H9 (cell line): ENCODE results near the gene TENM3. TPM values are rescaled to one million over a fixed set of nuclear protein-coding genes. Genes with fewer than 3 reads are reported as not detected.

ENCODE experiments used
- DNase-seq: peaks from one replicate; pipeline ENCODE4 v3.0.0-alpha.2; 2017
- H2AFZ ChIP-seq: one replicate; pipeline ENCODE4 v1.6.1; 2013; ENCODE audit warnings: mild to moderate bottlenecking, low read length, control low read depth, moderate library complexity
- H2AK5ac ChIP-seq: 2 replicates; pipeline ENCODE4 v1.6.1; 2013; ENCODE audit warnings: low read length, control low read depth, mixed read lengths; ENCODE audit not compliant: insufficient read length
- H2BK120ac ChIP-seq: one replicate; pipeline ENCODE4 v1.6.1; 2013; ENCODE audit warnings: low read depth, mild to moderate bottlenecking, low read length, control low read depth, inconsistent platforms; ENCODE audit not compliant: poor library complexity, severe bottlenecking
- H2BK12ac ChIP-seq: 2 replicates; pipeline ENCODE4 v1.6.1; 2013; ENCODE audit warnings: low read length, control low read depth, mixed read lengths, low read depth; ENCODE audit not compliant: insufficient read length
- H2BK15ac ChIP-seq: 2 replicates; pipeline ENCODE4 v1.6.1; 2013; ENCODE audit warnings: low read depth, low read length, control low read depth
- H2BK20ac ChIP-seq: one replicate; pipeline ENCODE4 v1.6.1; 2013; ENCODE audit warnings: low read depth, mild to moderate bottlenecking, low read length, control low read depth, inconsistent platforms; ENCODE audit not compliant: poor library complexity, severe bottlenecking
- H2BK5ac ChIP-seq: 2 replicates; pipeline ENCODE4 v1.6.1; 2013; ENCODE audit warnings: low read length, control low read depth, mixed read lengths; ENCODE audit not compliant: insufficient read length
- H3K14ac ChIP-seq: 2 replicates; pipeline ENCODE4 v1.6.1; 2013; ENCODE audit warnings: low read length, control low read depth; ENCODE audit not compliant: insufficient read depth
- H3K18ac ChIP-seq: 2 replicates; pipeline ENCODE4 v1.6.1; 2013; ENCODE audit warnings: low read depth, mild to moderate bottlenecking, mixed read lengths, low read length, control low read depth; ENCODE audit not compliant: insufficient read length
- H3K23ac ChIP-seq: 2 replicates; pipeline ENCODE4 v1.6.1; 2013; ENCODE audit warnings: low read length, control low read depth, mixed read lengths, low read depth; ENCODE audit not compliant: insufficient read length
- H3K23me2 ChIP-seq: 2 replicates; pipeline ENCODE4 v1.6.1; 2013; ENCODE audit warnings: low read depth, mild to moderate bottlenecking, mixed read lengths, low read length, control low read depth; ENCODE audit not compliant: insufficient read length, poor library complexity, severe bottlenecking
- H3K27ac ChIP-seq: 2 replicates; pipeline ENCODE4 v1.5.1; 2013; ENCODE audit warnings: low read length, control low read depth, mixed read lengths, low read depth; ENCODE audit not compliant: insufficient read length
- H3K27me3 ChIP-seq: 2 replicates; pipeline ENCODE4 v1.6.1; 2013; ENCODE audit warnings: low read length, control low read depth, inconsistent platforms; ENCODE audit not compliant: insufficient read depth
- H3K4ac ChIP-seq: 2 replicates; pipeline ENCODE4 v1.6.1; 2013; ENCODE audit warnings: low read depth, mild to moderate bottlenecking, control low read depth, inconsistent platforms, low read length, moderate library complexity
- H3K4me1 ChIP-seq: 2 replicates; pipeline ENCODE4 v1.6.1; 2013; ENCODE audit warnings: low read length, control low read depth, inconsistent platforms; ENCODE audit not compliant: insufficient read depth
- H3K4me2 ChIP-seq: 2 replicates; pipeline ENCODE4 v1.6.1; 2013; ENCODE audit warnings: low read length, control low read depth, mixed read lengths; ENCODE audit not compliant: insufficient read length, insufficient read depth
- H3K56ac ChIP-seq: 2 replicates; pipeline ENCODE4 v1.6.1; 2013; ENCODE audit warnings: low read depth, mild to moderate bottlenecking, mixed read lengths, low read length, control low read depth; ENCODE audit not compliant: insufficient read length
- H3K79me1 ChIP-seq: 2 replicates; pipeline ENCODE4 v1.6.1; 2013; ENCODE audit warnings: low read depth, mild to moderate bottlenecking, moderate library complexity, low read length, control low read depth, inconsistent platforms; ENCODE audit not compliant: insufficient read depth, poor library complexity, severe bottlenecking
- H3K79me2 ChIP-seq: 2 replicates; pipeline ENCODE4 v1.6.1; 2013; ENCODE audit warnings: low read length, control low read depth, inconsistent platforms; ENCODE audit not compliant: insufficient read depth
- H3K9ac ChIP-seq: 2 replicates; pipeline ENCODE4 v1.6.1; 2013; ENCODE audit warnings: low read length, control low read depth, mixed read lengths; ENCODE audit not compliant: insufficient read length; ENCODE audit errors: extremely low read depth
- H3K9me3 ChIP-seq: one replicate; pipeline ENCODE4 v1.6.1; 2013; ENCODE audit warnings: low read depth, low read length, inconsistent platforms; ENCODE audit not compliant: control insufficient read depth
- H3T11ph ChIP-seq: one replicate; pipeline ENCODE4 v1.6.1; 2013; ENCODE audit warnings: mild to moderate bottlenecking, low read length, control low read depth, inconsistent platforms
- H4K20me1 ChIP-seq: one replicate; pipeline ENCODE4 v1.6.1; 2013; ENCODE audit not compliant: control insufficient read depth, insufficient read length, insufficient read depth
- H4K5ac ChIP-seq: 2 replicates; pipeline ENCODE4 v1.6.1; 2013; ENCODE audit warnings: low read depth, mild to moderate bottlenecking, mixed read lengths, low read length, control low read depth; ENCODE audit not compliant: insufficient read length
- H4K8ac ChIP-seq: replicated peaks from 2 replicates; pipeline ENCODE4 v1.6.1; 2013; ENCODE audit warnings: low read length, control low read depth, mixed read lengths, low read depth; ENCODE audit not compliant: insufficient read length
- H4K91ac ChIP-seq: 2 replicates; pipeline ENCODE4 v1.6.1; 2013; ENCODE audit warnings: low read depth, mild to moderate bottlenecking, moderate library complexity, mixed read lengths, low read length, control low read depth; ENCODE audit not compliant: insufficient read length
- H3K27ac Mint-ChIP-seq, 3 experiments: 2 replicates in 2 of 3; 3 replicates in 1 of 3; pipeline ENCODE4 v1.8.0; 2020 to 2021; ENCODE audit warnings: mixed read lengths in 3 of 3, mild to moderate bottlenecking in 1 of 3, moderate library complexity in 1 of 3
- H3K27me3 Mint-ChIP-seq: 2 replicates; pipeline ENCODE4 v1.8.0; 2021; ENCODE audit warnings: low read depth, mild to moderate bottlenecking, moderate library complexity, mixed read lengths
- H3K36me3 Mint-ChIP-seq, 3 experiments: 2 replicates in 2 of 3; 3 replicates in 1 of 3; pipeline ENCODE4 v1.8.0; 2020 to 2021; ENCODE audit warnings: low read depth in 3 of 3, mixed read lengths in 3 of 3; ENCODE audit not compliant: insufficient read depth in 1 of 3
- H3K4me1 Mint-ChIP-seq, 2 experiments: 2 replicates each; pipeline ENCODE4 v1.8.0; 2020; ENCODE audit warnings: mixed read lengths in 2 of 2
- H3K4me3 Mint-ChIP-seq, 2 experiments: 2 replicates in 1 of 2; 3 replicates in 1 of 2; pipeline ENCODE4 v1.8.0; 2020 to 2021; ENCODE audit warnings: mild to moderate bottlenecking in 2 of 2, mixed read lengths in 2 of 2, moderate library complexity in 1 of 2
- H3K9me3 Mint-ChIP-seq, 2 experiments: 2 replicates in 1 of 2; 3 replicates in 1 of 2; pipeline ENCODE4 v1.8.0; 2020; ENCODE audit warnings: mild to moderate bottlenecking in 2 of 2, mixed read lengths in 2 of 2, moderate library complexity in 1 of 2
- total RNA-seq: library from RNA; stranded (reverse); gene quantifications from 2 replicates; pipeline ENCODE4 v1.2.1, GENCODE V29; 2021
- TF ChIP-seq, protein P1 (sequence below): fragments of 200-600 bp; sonication (generic); conservative IDR thresholded peaks from 3 replicates; pipeline ENCODE4 v1.8.0; 2021; ENCODE audit warnings: antibody characterized with exemption, mild to moderate bottlenecking

The TENM3 gene
- total RNA-seq, 1 experiment from 2014 or later, result 49.6 TPM

DNA sequence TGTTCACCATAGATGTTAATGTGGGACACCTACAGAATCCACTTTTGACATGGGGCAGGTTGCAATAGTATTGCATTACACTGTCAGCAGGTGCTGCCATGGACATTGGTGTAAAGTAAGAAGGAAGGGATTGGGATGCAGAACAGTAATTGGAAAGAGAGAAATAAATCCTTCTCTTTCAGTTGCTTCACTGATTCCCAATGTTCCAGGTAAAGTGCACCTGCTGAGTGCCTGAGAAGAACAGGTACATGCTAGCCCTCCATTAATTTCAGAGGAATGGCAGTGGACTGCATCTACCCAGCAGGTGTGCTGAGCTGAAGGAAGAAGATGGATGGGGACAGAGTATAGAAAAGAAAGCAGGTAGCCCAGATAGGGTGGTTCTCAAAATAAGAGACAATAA is 248.5 kb downstream of the TENM3 start:
- TF ChIP-seq, protein P1, sequence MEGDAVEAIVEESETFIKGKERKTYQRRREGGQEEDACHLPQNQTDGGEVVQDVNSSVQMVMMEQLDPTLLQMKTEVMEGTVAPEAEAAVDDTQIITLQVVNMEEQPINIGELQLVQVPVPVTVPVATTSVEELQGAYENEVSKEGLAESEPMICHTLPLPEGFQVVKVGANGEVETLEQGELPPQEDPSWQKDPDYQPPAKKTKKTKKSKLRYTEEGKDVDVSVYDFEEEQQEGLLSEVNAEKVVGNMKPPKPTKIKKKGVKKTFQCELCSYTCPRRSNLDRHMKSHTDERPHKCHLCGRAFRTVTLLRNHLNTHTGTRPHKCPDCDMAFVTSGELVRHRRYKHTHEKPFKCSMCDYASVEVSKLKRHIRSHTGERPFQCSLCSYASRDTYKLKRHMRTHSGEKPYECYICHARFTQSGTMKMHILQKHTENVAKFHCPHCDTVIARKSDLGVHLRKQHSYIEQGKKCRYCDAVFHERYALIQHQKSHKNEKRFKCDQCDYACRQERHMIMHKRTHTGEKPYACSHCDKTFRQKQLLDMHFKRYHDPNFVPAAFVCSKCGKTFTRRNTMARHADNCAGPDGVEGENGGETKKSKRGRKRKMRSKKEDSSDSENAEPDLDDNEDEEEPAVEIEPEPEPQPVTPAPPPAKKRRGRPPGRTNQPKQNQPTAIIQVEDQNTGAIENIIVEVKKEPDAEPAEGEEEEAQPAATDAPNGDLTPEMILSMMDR, result no peak
- H3K27ac Mint-ChIP-seq, result no peak overlapping the region; a peak in 1 of 7 replicates

More for the DNA sequence above, 248.5 kb downstream of the TENM3 start:
- no peak overlapping the region for H3K4ac ChIP-seq
- no peaks in the 10 kb centered on the region for H3K27me3 ChIP-seq
- no peak overlapping the region for H2BK15ac ChIP-seq
- no peak overlapping the region for H3T11ph ChIP-seq
- Mint-ChIP-seq H3K9me3 (peaks cover 11 to 13% of the 10 kb centered on the region in 2 experiments; a peak in 4 of 5 replicates), H3K4me3 (no peak overlapping the region), H3K27me3 (no peaks in the 10 kb centered on the region), H3K36me3 (peaks cover 7 to 22% (median 20%) of the 10 kb centered on the region in 3 experiments), H3K4me1 (peaks cover 32 to 36% of the 10 kb centered on the region in 2 experiments)
- H3K4me1 ChIP-seq, result peaks cover 5% of the 10 kb centered on the region
- H4K8ac ChIP-seq, result no peak overlapping the region
- H3K9ac ChIP-seq, result no peak overlapping the region
- DNase-seq, result no peak
- H2AK5ac ChIP-seq, result no peak overlapping the region
- no peak overlapping the region for H2BK5ac ChIP-seq
- H3K79me1 ChIP-seq, result no peaks in the 10 kb centered on the region
- H3K56ac ChIP-seq, result no peak overlapping the region
- peaks cover 5% of the 10 kb centered on the region; the same call in 1 of the 2 replicates for H3K79me2 ChIP-seq
- H3K4me2 ChIP-seq, result no peak overlapping the region
- no peak overlapping the region for H3K23ac ChIP-seq
- no peak overlapping the region for H2BK120ac ChIP-seq
- H3K18ac ChIP-seq, result no peak overlapping the region
- no peak overlapping the region for H2BK12ac ChIP-seq
- H4K91ac ChIP-seq, result no peak overlapping the region
- H2AFZ ChIP-seq, result no peak overlapping the region
- no peaks in the 10 kb centered on the region for H3K23me2 ChIP-seq
- no peak overlapping the region for H3K14ac ChIP-seq
- H4K20me1 ChIP-seq, result no peaks in the 10 kb centered on the region
- H2BK20ac ChIP-seq, result no peak overlapping the region
- no peak overlapping the region for H4K5ac ChIP-seq
- H3K9me3 ChIP-seq, result peaks cover 4% of the 10 kb centered on the region
- H3K27ac ChIP-seq, result no peak overlapping the region
